PFSK-1 (cell line): ENCODE measurements around the gene SF1.

Source experiments
- FOXP2 ChIP-seq: optimal IDR thresholded peaks from 2 replicates; pipeline ENCODE3; 2011; ENCODE audit warnings: borderline replicate concordance, control low read depth, inconsistent platforms; ENCODE audit not compliant: insufficient read depth; ENCODE audit errors: extremely low read length, extremely low read depth
- POLR2AphosphoS5 ChIP-seq: IDR thresholded peaks from 2 replicates; pipeline ENCODE4 v1.6.1; 2012; ENCODE audit warnings: low read depth, mild to moderate bottlenecking, control low read depth, low read length, moderate library complexity
- SIN3A ChIP-seq: IDR thresholded peaks from 2 replicates; pipeline ENCODE4 v1.6.1; 2012; ENCODE audit warnings: mild to moderate bottlenecking, low read length, moderate library complexity, borderline replicate concordance; ENCODE audit not compliant: insufficient read depth
- TAF1 ChIP-seq: IDR thresholded peaks from 2 replicates; pipeline ENCODE4 v1.6.1; 2012; ENCODE audit warnings: low read length, control low read depth, borderline replicate concordance; ENCODE audit not compliant: insufficient read depth
- TF ChIP-seq, protein P1 (sequence below), 2 experiments: IDR thresholded peaks; 2 replicates each; pipeline versions ENCODE4 v1.6.1 to v1.8.0; 2011 to 2012; ENCODE audit warnings: low read depth in 2 of 2, low read length in 2 of 2, control low read depth in 1 of 2, inconsistent platforms in 1 of 2, mild to moderate bottlenecking in 1 of 2, moderate library complexity in 1 of 2; ENCODE audit not compliant: insufficient read depth in 1 of 2

The SF1 gene

DNA sequence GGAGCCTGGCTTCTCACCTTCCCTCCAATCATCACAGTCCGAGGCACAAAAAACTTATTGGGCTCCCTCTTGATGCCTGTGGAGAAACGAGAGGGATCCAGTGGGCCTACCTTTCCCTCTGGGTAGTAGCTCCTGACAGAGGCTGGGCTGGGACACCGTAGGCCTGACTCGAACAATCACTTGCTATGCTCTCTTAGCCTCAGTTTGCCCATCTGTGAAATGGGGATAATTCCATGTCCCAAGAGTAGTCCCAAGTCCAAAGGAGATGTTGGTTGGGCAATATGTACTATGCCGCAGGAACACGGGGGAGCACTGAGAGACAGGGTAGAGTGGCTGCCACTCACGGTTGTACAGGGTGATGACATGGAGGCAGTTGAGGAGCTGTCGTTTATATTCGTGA is 26.8 kb downstream of the SF1 start:
- TF ChIP-seq, protein P1, sequence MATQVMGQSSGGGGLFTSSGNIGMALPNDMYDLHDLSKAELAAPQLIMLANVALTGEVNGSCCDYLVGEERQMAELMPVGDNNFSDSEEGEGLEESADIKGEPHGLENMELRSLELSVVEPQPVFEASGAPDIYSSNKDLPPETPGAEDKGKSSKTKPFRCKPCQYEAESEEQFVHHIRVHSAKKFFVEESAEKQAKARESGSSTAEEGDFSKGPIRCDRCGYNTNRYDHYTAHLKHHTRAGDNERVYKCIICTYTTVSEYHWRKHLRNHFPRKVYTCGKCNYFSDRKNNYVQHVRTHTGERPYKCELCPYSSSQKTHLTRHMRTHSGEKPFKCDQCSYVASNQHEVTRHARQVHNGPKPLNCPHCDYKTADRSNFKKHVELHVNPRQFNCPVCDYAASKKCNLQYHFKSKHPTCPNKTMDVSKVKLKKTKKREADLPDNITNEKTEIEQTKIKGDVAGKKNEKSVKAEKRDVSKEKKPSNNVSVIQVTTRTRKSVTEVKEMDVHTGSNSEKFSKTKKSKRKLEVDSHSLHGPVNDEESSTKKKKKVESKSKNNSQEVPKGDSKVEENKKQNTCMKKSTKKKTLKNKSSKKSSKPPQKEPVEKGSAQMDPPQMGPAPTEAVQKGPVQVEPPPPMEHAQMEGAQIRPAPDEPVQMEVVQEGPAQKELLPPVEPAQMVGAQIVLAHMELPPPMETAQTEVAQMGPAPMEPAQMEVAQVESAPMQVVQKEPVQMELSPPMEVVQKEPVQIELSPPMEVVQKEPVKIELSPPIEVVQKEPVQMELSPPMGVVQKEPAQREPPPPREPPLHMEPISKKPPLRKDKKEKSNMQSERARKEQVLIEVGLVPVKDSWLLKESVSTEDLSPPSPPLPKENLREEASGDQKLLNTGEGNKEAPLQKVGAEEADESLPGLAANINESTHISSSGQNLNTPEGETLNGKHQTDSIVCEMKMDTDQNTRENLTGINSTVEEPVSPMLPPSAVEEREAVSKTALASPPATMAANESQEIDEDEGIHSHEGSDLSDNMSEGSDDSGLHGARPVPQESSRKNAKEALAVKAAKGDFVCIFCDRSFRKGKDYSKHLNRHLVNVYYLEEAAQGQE (IDR thresholded peaks at IDR 0.05; ENCODE audit: insufficient read depth in 1 of 2, low read depth in 2 of 2, low read length in 2 of 2) = no peak
- TF ChIP-seq TAF1 = no peak
- no peak for TF ChIP-seq SIN3A
- no peak for TF ChIP-seq POLR2AphosphoS5
- no peak for TF ChIP-seq FOXP2

DNA sequence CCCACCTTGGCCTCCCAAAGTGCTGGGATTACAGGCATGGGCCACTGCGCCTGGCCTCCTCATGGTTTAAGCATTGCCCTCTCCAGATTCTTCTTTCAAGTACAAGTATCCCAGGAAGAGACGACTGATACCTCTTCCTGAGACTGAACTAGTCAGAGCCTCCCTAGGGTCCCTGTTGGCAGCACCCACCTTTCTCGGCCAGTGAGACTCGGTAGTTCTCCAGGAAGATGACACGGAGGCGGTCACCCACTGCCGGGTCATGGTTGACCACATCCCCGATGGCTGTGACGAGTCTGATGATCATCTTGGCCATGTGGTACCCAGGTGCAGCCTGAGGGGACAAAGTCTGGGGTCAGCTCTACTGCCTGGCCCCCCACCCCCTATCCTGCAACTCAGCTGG is 27.2 kb downstream of the SF1 start:
- TF ChIP-seq SIN3A = no peak
- TF ChIP-seq TAF1 = no peak
- TF ChIP-seq, protein P1 (IDR thresholded peaks at IDR 0.05; ENCODE audit: insufficient read depth in 1 of 2, low read depth in 2 of 2, low read length in 2 of 2) = no peak
- no peak for TF ChIP-seq FOXP2
- no peak for TF ChIP-seq POLR2AphosphoS5

DNA sequence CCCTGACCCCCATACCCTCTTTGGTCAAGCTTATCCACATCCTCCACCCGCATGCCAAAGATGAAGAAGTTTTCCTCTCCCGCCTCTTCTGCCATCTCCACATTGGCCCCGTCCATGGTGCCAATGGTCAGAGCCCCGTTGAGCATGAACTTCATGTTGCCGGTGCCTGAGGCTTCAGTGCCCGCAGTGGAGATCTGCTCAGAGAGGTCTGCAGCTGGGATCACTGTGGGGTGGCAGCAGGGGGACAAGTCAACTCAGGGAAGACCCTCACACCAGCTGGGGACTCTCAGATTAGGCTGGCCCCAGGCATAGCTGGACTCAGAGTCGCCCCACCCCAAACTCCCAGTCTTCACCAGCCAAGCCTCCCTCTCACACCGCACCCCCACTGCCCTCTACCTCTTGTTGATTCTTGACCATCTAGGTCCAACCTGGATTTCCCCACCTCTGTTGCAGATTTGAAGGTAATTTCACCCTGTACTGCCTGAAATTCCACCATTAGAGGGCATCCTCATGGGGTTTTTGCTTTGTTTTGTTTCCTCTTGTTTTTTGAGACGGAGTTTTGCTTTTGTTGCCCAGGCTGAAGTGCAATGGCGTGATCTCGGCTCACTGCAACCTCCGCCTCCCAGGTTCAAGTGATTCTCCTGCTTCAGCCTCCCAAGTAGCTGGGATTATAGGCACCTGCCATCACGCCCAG is 27.8 kb downstream of the SF1 start:
- TF ChIP-seq SIN3A (no peak), TAF1 (no peak), FOXP2 (no peak), POLR2AphosphoS5 (no peak)
- TF ChIP-seq, protein P1 (IDR thresholded peaks at IDR 0.05; ENCODE audit: insufficient read depth in 1 of 2, low read depth in 2 of 2, low read length in 2 of 2) = no peak

DNA sequence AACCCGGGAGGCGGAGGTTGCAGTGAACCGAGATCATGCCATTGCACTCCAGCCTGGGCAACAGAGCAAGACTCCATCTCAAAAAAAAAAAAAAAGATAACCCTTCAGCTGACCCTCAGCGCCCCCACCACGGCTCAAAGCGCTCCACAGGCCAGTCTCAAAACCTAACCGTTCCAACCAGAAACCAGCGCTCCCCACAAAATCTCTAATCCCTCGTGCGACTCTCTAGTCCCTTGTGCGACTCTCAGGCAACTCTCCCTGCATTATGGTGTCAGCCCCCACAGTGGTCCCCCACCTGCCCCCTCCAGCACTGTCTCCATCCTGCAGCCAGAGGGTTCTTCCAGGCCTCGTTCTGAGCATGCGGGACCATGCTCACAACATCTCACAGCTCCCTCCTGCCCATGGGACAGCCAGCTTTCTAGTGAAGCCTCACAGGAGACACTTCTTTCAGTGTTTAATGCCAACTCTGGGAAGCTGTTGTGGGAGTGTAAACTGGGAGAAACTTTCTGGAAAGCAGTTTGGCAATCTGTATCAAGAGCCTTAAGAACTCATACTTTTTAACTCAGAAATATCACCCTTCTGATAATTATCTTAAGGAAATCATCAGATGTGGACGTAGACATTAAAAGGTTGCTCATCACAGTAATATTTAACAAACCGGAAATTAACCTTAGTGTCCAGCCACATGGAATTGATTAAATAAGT is 30.2 kb downstream of the SF1 start:
- TF ChIP-seq, protein P1 (IDR thresholded peaks at IDR 0.05; ENCODE audit: insufficient read depth in 1 of 2, low read depth in 2 of 2, low read length in 2 of 2) = no peak
- TF ChIP-seq FOXP2 (no peak), POLR2AphosphoS5 (no peak), SIN3A (no peak), TAF1 (no peak)
